Measurements from ENCODE around the gene ITPK1. TPM values are rescaled to one million over a fixed set of nuclear protein-coding genes. Genes with fewer than 3 reads are reported as not detected.

Gene ITPK1
- total and polyA plus RNA-seq, 10 of the 15 experiments (the other 5 are each of a cell fraction or from before 2014, with no cell fraction given), result 1.3 to 73.2 (median 27.0) TPM

- no peak overlapping the region for H3K27ac ChIP-seq (ENCODE audit: control insufficient read depth, insufficient read depth)
- ATAC-seq (no peak), FAIRE-seq (no peak), DNase-seq (ENCODE audit: low read depth, low spot score) (no peak)
- ChIA-PET POLR2A (no interaction called here), SMC1A (ENCODE audit: uncharacterized antibody, unreplicated experiment) (no interaction called here), RAD21 (ENCODE audit: unreplicated experiment) (no interaction called here), CTCF (no interaction called here)
- in situ Hi-C loops (cut with MboI) (no loop called here), intact Hi-C loops (cut with micrococcal nuclease; ENCODE audit: unreplicated experiment) (no loop called here)
- H3K9me3 ChIP-seq (replicated peaks; ENCODE audit: control insufficient read depth, insufficient read depth, low read length), result no peaks in the 10 kb centered on the region
- H3K4me1 ChIP-seq (ENCODE audit: control insufficient read depth, insufficient read depth, low read length), result no peaks in the 10 kb centered on the region
- H3K36me3 ChIP-seq (ENCODE audit: control insufficient read depth in 2 of 2, insufficient read depth in 2 of 2, low read length in 1 of 2), result peaks cover 2 to 21% of the 10 kb centered on the region in 2 experiments; a peak in 3 of 4 replicates
- no peak overlapping the region for H3K4me2 ChIP-seq (ENCODE audit: control insufficient read depth, insufficient read depth)
- H3K9ac ChIP-seq (ENCODE audit: control insufficient read depth, insufficient read depth, low read length), result no peak overlapping the region
- H4K20me1 ChIP-seq (ENCODE audit: control insufficient read depth, insufficient read depth), result no peaks in the 10 kb centered on the region
- WGBS (ENCODE audit: insufficient coverage, insufficient replicate concordance, low lambda C conversion rate, missing lambda C conversion rate), result 89% methylated on average over 12 of the region's 12 CpGs
- H3K4me3 ChIP-seq, result no peak overlapping the region
- no peak for TF ChIP-seq MEF2B (IDR thresholded peaks at IDR 0.05; ENCODE audit: partially characterized antibody, poor library complexity, severe bottlenecking)
- TF ChIP-seq, protein P1, sequence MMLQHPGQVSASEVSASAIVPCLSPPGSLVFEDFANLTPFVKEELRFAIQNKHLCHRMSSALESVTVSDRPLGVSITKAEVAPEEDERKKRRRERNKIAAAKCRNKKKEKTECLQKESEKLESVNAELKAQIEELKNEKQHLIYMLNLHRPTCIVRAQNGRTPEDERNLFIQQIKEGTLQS (IDR thresholded peaks at IDR 0.05; ENCODE audit: borderline replicate concordance, extremely low read depth, low read depth, low read length), result no peak
- no peak for TF ChIP-seq POLR2A (IDR thresholded peaks at IDR 0.05; ENCODE audit: low read depth, low read length)
- TF ChIP-seq ATF7 (IDR thresholded peaks at IDR 0.05; ENCODE audit: low read depth), result no peak
- TF ChIP-seq BACH1 (IDR thresholded peaks at IDR 0.05; ENCODE audit: borderline replicate concordance), result no peak
- TF ChIP-seq CBFB (IDR thresholded peaks at IDR 0.05; ENCODE audit: low read depth), result no peak
- TF ChIP-seq FOXK2 (IDR thresholded peaks at IDR 0.05), result no peak
- no peaks in the 10 kb centered on the region for H3K79me2 ChIP-seq (ENCODE audit: control insufficient read depth, insufficient read depth, low read length)
- no peaks in the 10 kb centered on the region for H3K27me3 ChIP-seq (replicated peaks in 1 of 2; ENCODE audit: control insufficient read depth in 2 of 2, insufficient read depth in 2 of 2, low read length in 1 of 2)
- no TSS peak for BruUV-seq (replicated peaks)
- no peak overlapping the region for H2AFZ ChIP-seq (ENCODE audit: control insufficient read depth, low read depth, low read length)
Measured at GRCh38 chr14:92994131-92994676, 121.5 kb downstream of the ITPK1 start.

DNA sequence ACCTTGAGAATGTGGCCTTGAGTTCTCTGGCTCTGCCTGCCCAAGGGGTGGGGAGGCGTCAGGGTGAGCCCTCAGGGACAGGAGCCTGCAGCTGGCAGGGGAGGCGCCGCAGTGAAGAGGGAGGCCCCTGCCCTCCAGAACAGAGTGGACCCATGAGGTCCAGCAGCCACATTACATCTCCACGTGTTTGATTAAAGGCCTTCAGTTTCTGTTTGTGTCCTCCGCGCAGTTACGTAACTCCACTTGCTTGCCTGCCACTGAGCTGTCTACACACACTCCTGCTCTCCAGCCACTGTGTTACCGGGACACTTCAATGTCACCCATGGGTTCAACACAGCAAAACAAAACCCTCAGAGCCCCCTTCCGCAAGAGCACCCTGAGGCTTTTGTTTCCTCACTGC lies 122.4 kb downstream of the ITPK1 start:
- WGBS (ENCODE audit: insufficient coverage, insufficient replicate concordance, low lambda C conversion rate, missing lambda C conversion rate), result 97% methylated on average over 9 of the region's 9 CpGs
- FAIRE-seq, result no peak

More for the DNA sequence above, 122.4 kb downstream of the ITPK1 start:
- in situ Hi-C loops (cut with MboI) (no loop called here), intact Hi-C loops (cut with micrococcal nuclease; ENCODE audit: unreplicated experiment) (no loop called here)
- TF ChIP-seq REST (IDR thresholded peaks at IDR 0.05; ENCODE audit: low read depth, low read length), result no peak
- TF ChIP-seq YY1 (IDR thresholded peaks at IDR 0.05; ENCODE audit: low read depth, low read length), result no peak
- RAD21 ChIA-PET (ENCODE audit: unreplicated experiment), result no interaction called here
- Histone ChIP-seq H3K9me3 (replicated peaks; ENCODE audit: control insufficient read depth, insufficient read depth, low read length) (no peaks in the 10 kb centered on the region), H3K9ac (ENCODE audit: control insufficient read depth, insufficient read depth, low read length) (no peak overlapping the region), H3K36me3 (ENCODE audit: control insufficient read depth in 2 of 2, insufficient read depth in 2 of 2, low read length in 1 of 2) (peaks cover 2 to 23% of the 10 kb centered on the region in 2 experiments; a peak in 3 of 4 replicates), H3K4me1 (ENCODE audit: control insufficient read depth, insufficient read depth, low read length) (no peaks in the 10 kb centered on the region), H3K27me3 (replicated peaks in 1 of 2; ENCODE audit: control insufficient read depth in 2 of 2, insufficient read depth in 2 of 2, low read length in 1 of 2) (no peaks in the 10 kb centered on the region), H3K4me2 (ENCODE audit: control insufficient read depth, insufficient read depth) (no peak overlapping the region), H2AFZ (ENCODE audit: control insufficient read depth, low read depth, low read length) (no peak overlapping the region), H3K4me3 (no peak overlapping the region), H3K27ac (ENCODE audit: control insufficient read depth, insufficient read depth) (no peak overlapping the region), H3K79me2 (ENCODE audit: control insufficient read depth, insufficient read depth, low read length) (no peaks in the 10 kb centered on the region), H4K20me1 (ENCODE audit: control insufficient read depth, insufficient read depth) (no peaks in the 10 kb centered on the region)
- SMC1A ChIA-PET (ENCODE audit: uncharacterized antibody, unreplicated experiment), result no interaction called here
- CTCF ChIA-PET, result no interaction called here
- BruUV-seq (replicated peaks), result no TSS peak
- no peak for DNase-seq (ENCODE audit: low read depth, low spot score)
- POLR2A ChIA-PET, result no interaction called here
- ATAC-seq, result no peak

All from GM12878 (cell line).